GM19395 (cell line): ENCODE data around the gene RPS25.
"Not testable (repeated sequence)": the region's sequence is repeated elsewhere in the genome, so short reads cannot be mapped to it uniquely, and the experiment has no call there.

Source experiments
- ATAC-seq: cut with Tn5 transposase; IDR thresholded peaks from one replicate; pipeline ENCODE4 v1.9.1; 2021; ENCODE audit warnings: mild to moderate bottlenecking, moderate library complexity; ENCODE audit not compliant: unreplicated experiment

The RPS25 gene

GRCh38 chr11:119041821-119042514 is 23.8 kb upstream of the RPS25 start:
- ATAC-seq, result no peak

GRCh38 chr11:119039471-119039870 is 21.3 kb upstream of the RPS25 start:
- ATAC-seq, result not testable (repeated sequence)

- no peak for ATAC-seq
Measured at GRCh38 chr11:119038884-119039283, 20.7 kb upstream of the RPS25 start.

GRCh38 chr11:119034813-119035212 is 16.7 kb upstream of the RPS25 start:
- ATAC-seq, result no peak

- not testable (repeated sequence) for ATAC-seq
Measured at GRCh38 chr11:119033421-119033820, 15.3 kb upstream of the RPS25 start.

GRCh38 chr11:119031912-119032280 is 13.8 kb upstream of the RPS25 start:
- ATAC-seq, result no peak

- ATAC-seq, result peak; percentile 87
Measured at GRCh38 chr11:119030329-119031047, 12.3 kb upstream of the RPS25 start, which contains the start of gene SLC37A4. TSS of gene SLC37A4 (minus strand) at chr11:119030877.

- peak; percentile 12 for ATAC-seq
Measured at GRCh38 chr11:119030029-119030328, 11.8 kb upstream of the RPS25 start.

GRCh38 chr11:119029340-119030028 is 11.3 kb upstream of the RPS25 start:
- ATAC-seq, result peak; percentile 24

- ATAC-seq, result no peak
Measured at GRCh38 chr11:119029069-119029339, 10.9 kb upstream of the RPS25 start.

- no peak for ATAC-seq
Measured at GRCh38 chr11:119028346-119029068, 10.4 kb upstream of the RPS25 start.

GRCh38 chr11:119027561-119028345 is 9.6 kb upstream of the RPS25 start:
- no peak for ATAC-seq

- ATAC-seq, result no peak
Measured at GRCh38 chr11:119026970-119027369, 8.8 kb upstream of the RPS25 start.

- ATAC-seq, result no peak
Measured at GRCh38 chr11:119025978-119026766, 8.0 kb upstream of the RPS25 start.

GRCh38 chr11:119025541-119025940 is 7.4 kb upstream of the RPS25 start:
- ATAC-seq, result no peak

GRCh38 chr11:119025099-119025473 is 6.9 kb upstream of the RPS25 start:
- no peak for ATAC-seq

GRCh38 chr11:119024430-119025098 is 6.4 kb upstream of the RPS25 start:
- ATAC-seq, result no peak

- ATAC-seq, result no peak
Measured at GRCh38 chr11:119023741-119024140, 5.6 kb upstream of the RPS25 start.

- no peak for ATAC-seq
Measured at GRCh38 chr11:119021631-119022030, 3.5 kb upstream of the RPS25 start.

- ATAC-seq, result no peak
Measured at GRCh38 chr11:119019996-119020395, 1.9 kb upstream of the RPS25 start.
